Stimulated activated CD4-positive, alpha-beta T cell treated with anti-CD3 and anti-CD28 coated beads, TNF-alpha, amount 100 ng/mL, for 24 hours (primary cell): ENCODE measurements around the gene C10orf71.
A peak's percentile ranks its signal among the peaks of the same experiment; 100 is the strongest.

Source experiments
- DNase-seq, 3 experiments: peaks; one replicate each; pipeline ENCODE4 v3.0.0-alpha.2; 2020; ENCODE audit warnings: low read depth in 3 of 3

The C10orf71 gene

DNA sequence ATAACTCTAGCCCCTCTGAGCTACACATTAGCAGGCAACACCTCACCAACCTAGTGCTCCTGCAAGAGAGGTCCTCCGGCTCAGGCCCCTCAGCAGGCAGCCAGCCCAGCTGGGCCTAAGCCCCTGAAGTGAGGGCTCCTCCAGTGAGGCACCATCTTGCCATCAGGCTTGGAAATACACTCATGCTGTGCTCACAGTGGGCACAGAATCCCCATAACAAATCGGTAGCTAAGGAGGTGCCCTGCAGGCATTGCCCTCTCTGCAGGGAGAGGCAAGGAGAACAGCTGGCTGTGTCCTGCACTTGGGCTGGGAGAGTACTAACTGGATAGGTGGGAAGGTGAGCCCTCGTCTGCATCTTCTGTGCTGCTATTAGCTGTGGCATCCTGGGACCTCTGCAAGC, 3.7 kb upstream of the C10orf71 start:
- DNase-seq: no peak

DNA sequence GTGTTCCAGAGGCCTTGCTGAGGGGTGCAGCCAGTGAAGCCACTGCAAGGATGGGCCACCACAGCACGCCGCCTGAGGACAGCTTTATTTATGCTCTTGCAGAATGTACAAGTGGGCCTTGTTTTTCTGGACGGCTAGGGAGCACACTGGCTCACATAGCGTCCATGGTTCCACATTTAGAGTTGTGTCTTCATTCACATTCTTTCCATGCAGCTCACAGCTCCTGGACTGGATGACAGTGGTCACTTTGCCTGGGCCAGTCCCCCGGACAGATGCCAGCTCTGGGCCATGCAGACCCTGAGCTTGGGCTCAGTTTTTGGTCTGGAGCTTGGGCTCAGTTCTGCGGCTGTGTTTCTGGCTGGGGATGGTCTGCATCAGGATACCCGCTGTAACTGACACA, 2.6 kb upstream of the C10orf71 start:
- DNase-seq: no peak

DNA sequence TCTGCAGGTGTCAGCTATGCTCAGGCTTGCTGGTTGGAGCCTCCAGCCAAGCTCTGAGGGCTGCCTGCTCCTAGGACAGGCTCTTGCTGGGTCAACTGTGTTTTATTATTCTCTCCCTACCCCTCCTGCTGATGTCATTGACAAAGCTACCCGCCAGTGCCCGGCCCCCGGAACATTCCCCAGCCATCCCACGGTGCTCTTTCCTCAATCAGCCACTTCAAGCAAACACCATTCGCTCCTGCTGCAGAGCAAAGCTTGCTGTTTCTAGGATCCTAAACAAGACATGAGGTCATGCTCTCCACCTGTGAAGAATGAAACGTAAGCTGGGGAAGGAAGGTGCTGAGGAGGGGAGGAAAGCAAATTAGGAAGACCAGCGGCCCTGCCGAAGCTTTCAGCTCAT, 2.1 kb upstream of the C10orf71 start:
- DNase-seq: no peak

DNA sequence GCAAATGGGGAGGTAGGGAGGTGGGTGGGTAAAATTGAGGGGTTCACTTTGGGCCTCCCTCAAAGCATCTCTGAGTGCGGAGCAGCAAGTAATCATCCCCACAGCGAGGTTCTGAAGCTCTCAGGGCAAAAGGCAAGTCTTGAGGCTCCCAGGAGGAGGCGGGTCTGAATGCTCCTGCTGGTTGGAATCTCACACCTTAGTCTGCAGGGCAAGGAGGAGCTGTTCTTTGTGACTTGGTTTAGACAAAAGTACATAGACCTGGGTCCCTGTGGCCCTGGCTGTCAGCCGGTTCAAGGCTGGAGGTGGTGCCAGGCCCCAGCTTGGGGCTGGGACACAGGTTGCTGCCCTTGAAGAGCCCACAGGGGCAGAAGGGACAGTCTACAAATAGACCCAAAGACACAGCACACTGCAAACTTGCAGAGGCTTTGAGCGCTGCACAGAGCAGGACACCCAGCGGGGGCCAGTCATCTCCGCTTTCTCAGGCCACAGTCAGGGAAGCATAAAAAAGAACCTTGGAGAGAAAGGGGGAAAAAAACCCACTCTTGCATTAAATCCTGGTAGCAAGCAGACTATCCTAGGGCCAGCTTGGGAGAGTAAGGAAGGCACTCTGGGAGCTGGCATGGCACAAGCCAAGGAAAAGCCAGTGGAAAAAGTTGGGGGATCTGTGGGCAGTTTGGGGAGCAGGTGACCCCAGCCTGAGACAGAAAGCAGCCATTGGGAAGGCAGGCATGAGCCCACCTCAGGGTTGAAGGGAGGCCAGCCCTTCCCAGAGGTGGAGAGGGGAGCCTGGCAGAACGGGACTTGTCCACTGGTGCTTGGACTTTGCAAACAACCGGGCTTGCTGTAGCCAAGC, 926 bp upstream of the C10orf71 start:
- DNase-seq: no peak

DNA sequence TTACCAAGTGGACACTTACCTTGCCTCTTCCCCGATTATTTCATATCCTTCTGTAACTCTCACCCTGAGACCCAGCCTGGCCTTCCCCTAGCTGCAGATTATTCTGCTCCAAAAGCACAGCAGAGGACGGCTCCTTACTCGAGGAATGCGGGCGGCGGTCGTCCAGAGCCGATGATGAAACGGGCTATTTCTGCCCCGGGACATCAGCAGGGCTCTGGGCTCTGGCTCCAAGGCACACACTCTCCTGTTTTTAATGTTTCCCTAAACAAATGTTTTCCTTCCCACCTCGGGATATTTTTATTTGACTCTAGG, 343 bp upstream of the C10orf71 start:
- no peak for DNase-seq

DNA sequence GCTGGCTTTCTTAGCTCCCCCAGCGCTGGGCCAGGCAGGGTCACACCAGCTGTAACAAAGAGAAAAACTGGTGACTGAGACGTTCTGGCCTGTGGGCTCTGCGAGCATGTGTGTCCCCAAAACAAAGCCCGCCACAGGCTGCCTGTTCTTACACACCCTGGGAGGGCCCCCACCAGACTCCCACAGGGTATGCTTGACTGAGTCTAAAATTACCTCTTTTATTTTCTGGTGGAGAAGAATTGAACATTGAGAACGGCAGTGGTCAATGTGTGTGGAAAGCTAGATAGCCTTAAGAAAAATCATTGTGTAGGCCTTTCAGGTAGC, 808 bp downstream of the C10orf71 start:
- no peak for DNase-seq

DNA sequence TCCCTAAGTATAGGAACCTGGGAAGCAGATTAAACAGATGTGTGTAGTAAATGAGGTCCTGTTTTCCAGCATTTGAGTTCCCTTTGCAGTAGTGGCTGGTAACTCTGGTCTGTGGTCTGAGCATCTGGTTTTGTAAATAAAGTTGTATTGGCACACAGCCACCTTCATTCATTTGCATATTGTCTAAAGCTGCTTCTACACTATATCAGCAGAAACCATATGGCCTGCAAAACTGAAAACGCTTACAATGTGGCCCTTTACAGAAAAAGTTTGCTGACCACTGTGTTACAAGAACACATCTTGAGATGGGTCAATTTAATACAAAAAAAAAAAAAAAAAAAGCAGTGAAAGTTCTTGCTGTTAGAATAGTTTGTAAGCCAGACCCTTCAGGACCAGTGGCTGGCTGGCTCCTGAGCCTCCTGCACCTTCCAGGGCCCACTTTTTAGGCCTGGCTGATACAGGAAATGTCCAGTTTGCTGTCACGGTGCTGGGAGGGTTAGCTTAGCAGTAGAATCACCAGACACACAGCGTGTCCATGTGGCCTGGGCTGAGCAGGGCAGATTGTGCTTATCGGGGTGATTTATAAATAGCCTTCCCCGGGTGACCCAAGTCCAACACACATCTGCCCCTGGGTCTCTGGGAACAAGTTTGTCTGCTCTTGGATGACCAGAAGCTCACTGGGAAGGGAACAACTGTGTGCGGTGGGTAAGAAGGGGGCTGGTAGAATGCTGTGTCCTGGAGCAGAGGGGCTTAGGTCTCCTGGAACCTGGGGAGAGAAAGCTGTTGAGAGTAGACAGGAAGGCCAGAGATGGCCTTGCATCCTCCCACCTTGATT, 1.4 kb downstream of the C10orf71 start:
- no peak for DNase-seq

DNA sequence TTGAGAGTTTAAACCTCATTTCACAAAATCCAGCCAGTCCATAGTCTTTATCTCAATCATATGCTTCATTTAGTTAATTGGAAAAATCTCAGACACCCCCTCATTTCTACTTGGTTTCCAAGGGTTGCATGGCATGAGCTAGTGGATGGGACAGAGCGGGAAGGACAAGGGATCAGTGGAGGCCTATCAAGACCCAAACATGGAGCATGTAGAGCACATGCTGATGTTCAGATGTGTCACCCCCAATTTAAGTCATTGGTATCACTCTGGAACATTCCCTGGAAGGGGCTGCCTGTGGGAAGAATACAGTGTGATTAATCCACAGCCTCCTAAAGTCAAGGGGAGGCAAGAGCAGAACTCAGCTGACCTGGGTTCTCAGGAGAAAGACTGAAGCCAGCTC, 2.3 kb downstream of the C10orf71 start:
- no peak for DNase-seq

DNA sequence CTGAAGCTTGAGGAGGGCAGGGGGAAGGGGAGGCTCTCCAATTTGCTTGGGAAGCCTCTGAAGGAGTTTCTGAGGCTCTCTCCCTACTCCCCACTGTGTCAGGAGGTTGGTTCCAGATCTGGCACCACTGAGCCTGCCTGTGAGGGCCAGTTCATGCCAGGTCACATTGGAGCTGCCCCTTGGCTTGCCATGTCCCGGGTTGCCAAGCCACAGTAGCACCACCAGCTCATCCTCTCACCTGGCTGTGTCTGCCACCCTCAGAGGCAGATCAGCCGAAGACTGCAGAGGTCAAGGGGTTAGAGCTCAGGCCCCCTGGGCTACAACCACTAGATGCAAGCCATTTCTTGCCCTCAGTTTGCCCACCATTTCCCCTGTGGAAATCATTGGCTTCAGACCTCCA, 3.1 kb downstream of the C10orf71 start:
- no peak for DNase-seq

DNA sequence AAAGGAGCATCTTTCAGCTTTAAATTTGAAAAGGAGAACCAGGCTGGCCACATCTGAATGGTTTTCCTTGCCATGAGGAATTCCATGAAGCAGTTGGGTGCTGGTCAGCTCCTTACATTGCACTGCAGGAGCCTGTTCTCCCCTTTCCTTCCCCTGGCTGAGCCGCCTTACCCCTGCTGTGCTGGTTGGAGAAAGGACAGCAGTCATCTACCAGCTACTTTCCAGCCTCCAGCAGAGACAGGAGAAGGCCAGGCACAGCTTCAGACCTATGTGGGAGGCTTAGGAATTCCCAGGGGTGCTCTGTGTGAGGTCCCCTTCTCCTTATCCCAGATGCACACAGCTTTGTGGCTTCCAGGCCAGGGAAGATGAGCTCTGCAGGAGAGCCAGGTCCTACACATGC, 4.7 kb downstream of the C10orf71 start:
- no peak for DNase-seq

DNA sequence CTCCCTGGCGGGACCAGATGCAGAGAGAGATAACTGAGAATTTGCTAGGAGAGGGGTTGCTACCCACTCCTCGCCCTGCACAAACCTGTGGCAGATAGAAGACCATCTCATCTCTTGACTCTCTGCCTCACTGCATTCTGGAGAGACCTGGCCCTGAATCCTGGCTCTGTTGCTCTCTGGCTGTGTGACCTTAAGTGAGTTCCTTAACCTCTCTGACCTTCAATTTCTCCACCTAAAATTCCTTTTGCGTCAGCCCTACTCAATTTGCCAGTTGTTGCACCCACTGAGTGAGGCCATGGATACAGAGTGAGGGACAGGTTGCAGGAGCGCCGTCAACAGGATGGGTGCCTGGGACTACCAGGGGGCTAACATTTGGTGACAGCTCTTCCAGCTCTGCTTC, 5.2 kb downstream of the C10orf71 start:
- DNase-seq: no peak

DNA sequence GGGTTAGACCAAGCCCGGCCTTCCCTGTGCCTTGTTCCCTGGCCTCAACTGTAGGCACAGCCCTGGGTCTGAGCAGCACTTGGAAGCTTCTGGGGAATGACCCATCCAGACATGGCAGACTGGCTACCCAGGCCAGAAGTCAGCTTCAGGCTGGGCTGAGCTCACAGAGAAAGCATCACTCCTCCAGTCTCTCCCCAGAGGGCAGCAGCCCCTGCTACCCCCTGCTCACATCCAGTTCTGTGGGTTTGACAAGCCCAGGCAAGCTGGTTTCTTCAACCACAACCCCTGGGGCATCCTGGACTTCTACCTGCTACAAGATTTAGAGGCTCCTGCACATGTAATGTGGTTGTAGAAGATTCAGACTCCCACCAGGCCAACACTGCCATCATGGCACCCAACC, 9.0 kb downstream of the C10orf71 start:
- DNase-seq: no peak

DNA sequence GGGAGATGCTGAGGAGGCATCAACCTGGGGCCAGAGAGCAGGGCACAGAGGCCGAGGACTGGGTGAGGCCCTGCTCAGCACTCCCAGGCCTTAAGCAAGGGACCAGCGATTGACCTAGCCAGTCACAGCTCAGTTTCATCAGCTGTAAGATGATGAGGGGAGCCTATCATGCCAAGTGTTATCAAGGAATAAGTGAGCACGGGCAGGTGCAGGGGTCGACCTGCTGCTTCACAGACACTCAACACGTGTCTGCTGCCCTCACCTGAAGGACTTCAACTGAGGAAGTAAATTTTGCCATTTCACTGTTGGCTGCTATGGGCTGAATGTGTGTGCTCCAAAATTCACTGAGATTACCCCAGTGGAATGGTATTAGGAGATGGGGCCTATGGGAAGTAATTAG, 9.9 kb downstream of the C10orf71 start:
- DNase-seq: no peak

DNA sequence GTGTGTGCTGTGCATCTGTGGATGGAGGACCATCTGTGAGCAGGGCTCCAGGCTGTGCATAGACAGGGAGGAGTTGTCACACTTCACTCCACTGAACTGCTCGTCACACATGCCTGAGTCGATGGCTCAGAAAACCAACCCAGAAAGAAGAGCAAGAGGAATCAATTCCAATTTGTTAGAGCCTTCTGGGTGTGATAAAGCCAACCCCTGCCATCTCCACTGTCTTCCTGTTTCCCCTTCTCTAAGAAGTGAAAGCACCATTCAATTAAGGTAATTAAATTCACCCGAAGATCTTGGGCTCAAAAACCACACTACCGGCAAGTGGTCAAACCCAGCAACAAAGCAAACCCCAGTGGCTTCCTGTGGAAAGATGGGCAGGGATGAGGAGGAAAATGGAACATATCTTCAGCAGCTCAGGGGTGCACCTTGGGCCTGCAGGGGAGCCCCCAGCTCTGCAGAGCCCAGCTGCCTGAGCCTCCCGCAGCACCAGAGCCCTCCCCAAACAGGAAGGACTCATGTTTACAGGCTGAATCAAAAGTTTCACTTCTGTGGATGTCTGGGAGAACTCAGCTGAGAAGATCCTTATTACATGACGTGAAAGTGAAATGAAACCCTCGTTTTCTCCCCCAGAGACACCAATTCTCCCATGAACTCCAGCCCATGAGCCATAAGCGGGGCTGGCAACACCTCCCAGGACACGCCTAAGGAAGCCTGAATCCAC, 10.9 kb downstream of the C10orf71 start:
- peak in 1 of 3 experiments; percentile 3 for DNase-seq

DNA sequence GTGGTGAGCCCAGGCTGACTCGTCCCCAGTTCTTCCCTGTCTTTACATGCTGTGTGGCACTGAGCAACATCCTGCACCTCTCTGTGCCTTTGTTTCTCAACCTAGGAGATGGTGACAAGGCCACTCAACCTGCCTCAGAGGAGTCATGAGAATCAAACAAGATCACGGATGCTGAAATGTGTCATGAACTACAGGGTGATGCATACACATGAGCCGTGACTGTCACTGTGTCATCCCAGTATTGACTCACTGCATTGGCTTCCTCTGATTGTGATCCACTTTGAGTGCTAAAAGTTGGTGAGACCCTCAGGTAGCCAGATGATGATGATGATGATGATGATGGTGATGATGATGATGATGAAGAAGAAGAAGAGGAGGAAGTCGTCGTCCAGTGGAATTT, 11.5 kb downstream of the C10orf71 start:
- no peak for DNase-seq

DNA sequence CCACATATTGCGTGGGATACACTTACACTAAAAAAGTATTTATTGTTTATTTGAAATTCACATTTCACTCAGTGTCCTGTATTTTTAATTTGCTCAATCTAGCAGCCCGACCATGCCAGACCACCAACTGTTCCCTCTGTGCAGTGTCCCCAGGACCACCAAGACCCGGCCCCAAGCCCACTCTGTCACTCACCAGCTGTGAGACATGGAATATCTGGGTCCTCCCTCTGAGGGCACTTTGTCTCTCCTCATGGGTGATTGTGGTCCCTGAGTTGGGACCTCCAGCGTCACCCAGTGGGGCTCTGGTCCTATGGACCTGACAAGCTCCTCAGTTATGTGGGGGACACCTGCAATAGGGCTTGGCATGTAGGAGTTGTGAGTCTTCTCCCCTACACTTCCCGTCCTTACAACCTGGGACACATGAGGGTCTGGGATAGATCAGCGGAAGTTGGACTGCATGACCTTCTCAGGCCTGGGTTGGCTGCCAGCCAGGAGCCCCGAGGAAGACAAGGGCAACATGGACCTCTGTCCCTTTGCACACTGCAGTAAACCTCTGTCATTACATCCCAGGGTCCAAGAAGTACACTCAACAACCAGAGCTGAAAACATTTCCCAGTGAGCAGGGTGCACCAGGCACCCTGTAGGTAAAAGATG, 12.1 kb downstream of the C10orf71 start:
- no peak for DNase-seq

DNA sequence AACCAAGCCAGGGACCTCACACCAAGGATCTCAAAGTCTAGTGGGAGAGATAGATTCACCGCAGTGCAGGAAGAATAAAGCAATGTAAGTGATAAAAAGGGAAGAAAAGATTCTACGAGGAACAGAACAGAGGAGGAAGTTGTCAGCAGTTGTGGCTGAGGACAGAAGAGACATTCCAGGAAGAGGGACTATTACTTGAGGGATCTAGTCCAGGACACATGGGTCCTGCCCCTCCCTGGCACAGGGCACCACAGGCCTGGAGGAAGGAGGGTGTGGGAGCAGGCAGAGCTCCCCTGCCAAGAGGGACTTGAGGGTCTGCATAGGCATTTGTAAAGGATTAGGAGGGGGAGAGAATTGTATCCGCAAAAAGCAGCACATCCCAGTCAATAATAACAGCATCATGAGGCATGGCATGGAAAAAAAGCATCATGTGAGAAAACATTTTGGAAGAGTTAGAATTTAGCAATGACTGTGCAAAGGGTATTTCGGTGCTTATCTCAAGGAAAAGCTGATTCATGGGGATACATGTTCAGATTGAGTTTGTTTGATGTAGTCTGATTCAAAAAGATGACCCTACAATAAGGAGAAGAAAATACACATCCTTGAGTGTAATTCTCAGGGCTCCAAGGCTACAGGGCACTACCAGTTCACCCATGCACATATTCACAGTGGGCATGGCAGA, 12.7 kb downstream of the C10orf71 start:
- no peak for DNase-seq

DNA sequence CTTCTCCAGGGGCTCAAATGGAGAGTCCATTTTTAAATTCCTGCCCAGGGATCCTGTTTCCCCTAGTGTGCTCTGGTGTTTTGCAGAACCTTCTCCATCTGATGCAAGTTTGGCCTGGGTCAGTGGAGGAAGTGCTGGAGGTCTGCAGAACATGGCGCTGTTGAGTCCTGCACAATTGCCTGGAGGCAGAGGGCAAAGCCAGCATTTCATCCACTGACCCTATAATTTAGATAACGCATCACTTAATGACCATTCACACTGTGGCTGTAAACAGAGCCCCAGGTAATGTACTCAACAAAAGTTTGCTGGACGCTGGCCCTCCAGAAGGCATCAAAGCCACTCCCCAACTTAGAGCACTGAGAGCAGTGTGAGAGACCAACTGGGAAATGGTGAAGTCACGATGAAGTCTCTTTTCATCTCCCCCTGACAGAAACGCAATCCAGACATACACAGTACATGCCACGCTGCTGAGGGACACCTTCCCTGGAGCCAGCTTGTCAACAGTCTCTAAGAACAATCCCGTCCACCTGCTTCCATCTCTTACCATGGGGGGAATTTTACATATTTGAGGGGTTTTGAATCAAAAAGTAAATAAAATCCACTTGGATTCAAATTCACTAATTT, 13.4 kb downstream of the C10orf71 start:
- no peak for DNase-seq

DNA sequence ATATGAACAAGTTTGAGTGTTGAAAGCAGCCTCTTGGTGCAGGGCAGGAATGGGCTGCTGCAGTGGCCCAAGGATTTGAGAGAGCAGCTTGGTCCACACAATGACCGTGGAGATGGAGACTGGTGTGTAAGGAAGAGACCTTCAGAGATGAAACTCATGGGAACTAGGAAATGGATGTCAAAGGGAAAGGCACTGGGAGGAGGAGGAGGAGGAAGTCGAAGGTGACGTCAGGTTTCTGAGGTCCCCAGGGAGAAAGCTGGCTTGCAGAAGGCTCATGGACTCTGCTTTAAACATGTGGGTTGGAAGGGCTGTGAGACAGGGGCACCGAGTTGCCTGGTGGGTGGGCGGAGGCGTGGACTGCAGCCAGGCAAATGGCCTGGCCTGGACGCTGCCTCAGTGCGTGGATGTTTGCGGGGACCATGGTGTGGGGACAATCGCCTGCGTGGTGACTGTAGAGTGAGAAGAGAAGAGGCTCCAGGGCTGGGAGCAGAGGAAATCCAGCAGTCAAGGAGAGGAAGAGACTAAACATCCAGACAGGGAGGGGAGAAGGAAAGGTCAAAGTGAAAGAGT, 14.6 kb downstream of the C10orf71 start:
- no peak for DNase-seq

DNA sequence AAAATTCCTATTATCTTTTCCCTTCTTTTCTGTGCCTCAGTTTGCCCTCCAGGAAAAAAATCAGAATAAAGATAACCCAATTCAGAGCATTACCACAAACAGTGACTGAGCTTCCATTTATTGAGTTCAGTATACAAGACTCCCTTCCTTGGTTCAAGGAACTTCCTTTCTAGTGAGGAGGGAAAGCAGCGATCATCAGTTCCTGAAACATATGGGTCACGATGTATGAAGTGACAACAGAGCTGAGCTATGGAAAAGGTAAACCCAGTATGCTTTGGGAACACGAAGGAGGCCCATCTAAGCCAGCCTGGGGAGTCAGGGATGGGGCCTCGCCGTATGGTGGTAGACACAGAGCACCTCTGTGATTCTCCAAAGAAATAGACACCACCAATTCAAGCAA, 15.8 kb downstream of the C10orf71 start:
- DNase-seq: no peak

DNA sequence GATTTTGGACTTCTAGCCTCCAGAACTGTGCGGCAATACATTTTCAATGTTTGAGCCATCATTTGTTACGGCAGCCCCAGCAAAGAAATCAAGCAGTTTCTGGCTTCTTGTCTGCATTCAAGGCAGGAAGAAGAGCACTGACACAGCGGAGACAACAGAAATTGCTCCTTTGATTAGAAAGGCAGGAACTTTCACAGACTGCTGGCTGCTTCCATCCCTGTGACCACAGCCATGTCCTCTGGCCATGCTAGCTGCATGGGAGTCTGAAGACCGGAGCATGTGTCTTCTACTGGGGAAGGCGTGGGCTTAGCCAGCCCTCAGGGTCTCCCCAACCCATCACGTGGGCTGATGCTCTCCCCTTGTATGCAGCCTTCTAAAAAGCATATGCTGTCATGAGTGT, 19.1 kb downstream of the C10orf71 start:
- no peak for DNase-seq
